H9 (cell line): ENCODE results near the gene LRP2. TPM values are rescaled to one million over a fixed set of nuclear protein-coding genes. Genes with fewer than 3 reads are reported as not detected.

Experiments
- DNase-seq: peaks from one replicate; pipeline ENCODE4 v3.0.0-alpha.2; 2017
- H2AFZ ChIP-seq: one replicate; pipeline ENCODE4 v1.6.1; 2013; ENCODE audit warnings: mild to moderate bottlenecking, low read length, control low read depth, moderate library complexity
- H2AK5ac ChIP-seq: 2 replicates; pipeline ENCODE4 v1.6.1; 2013; ENCODE audit warnings: low read length, control low read depth, mixed read lengths; ENCODE audit not compliant: insufficient read length
- H2BK120ac ChIP-seq: one replicate; pipeline ENCODE4 v1.6.1; 2013; ENCODE audit warnings: low read depth, mild to moderate bottlenecking, low read length, control low read depth, inconsistent platforms; ENCODE audit not compliant: poor library complexity, severe bottlenecking
- H2BK12ac ChIP-seq: 2 replicates; pipeline ENCODE4 v1.6.1; 2013; ENCODE audit warnings: low read length, control low read depth, mixed read lengths, low read depth; ENCODE audit not compliant: insufficient read length
- H2BK15ac ChIP-seq: 2 replicates; pipeline ENCODE4 v1.6.1; 2013; ENCODE audit warnings: low read depth, low read length, control low read depth
- H2BK20ac ChIP-seq: one replicate; pipeline ENCODE4 v1.6.1; 2013; ENCODE audit warnings: low read depth, mild to moderate bottlenecking, low read length, control low read depth, inconsistent platforms; ENCODE audit not compliant: poor library complexity, severe bottlenecking
- H2BK5ac ChIP-seq: 2 replicates; pipeline ENCODE4 v1.6.1; 2013; ENCODE audit warnings: low read length, control low read depth, mixed read lengths; ENCODE audit not compliant: insufficient read length
- H3K14ac ChIP-seq: 2 replicates; pipeline ENCODE4 v1.6.1; 2013; ENCODE audit warnings: low read length, control low read depth; ENCODE audit not compliant: insufficient read depth
- H3K18ac ChIP-seq: 2 replicates; pipeline ENCODE4 v1.6.1; 2013; ENCODE audit warnings: low read depth, mild to moderate bottlenecking, mixed read lengths, low read length, control low read depth; ENCODE audit not compliant: insufficient read length
- H3K23ac ChIP-seq: 2 replicates; pipeline ENCODE4 v1.6.1; 2013; ENCODE audit warnings: low read length, control low read depth, mixed read lengths, low read depth; ENCODE audit not compliant: insufficient read length
- H3K23me2 ChIP-seq: 2 replicates; pipeline ENCODE4 v1.6.1; 2013; ENCODE audit warnings: low read depth, mild to moderate bottlenecking, mixed read lengths, low read length, control low read depth; ENCODE audit not compliant: insufficient read length, poor library complexity, severe bottlenecking
- H3K27ac ChIP-seq: 2 replicates; pipeline ENCODE4 v1.5.1; 2013; ENCODE audit warnings: low read length, control low read depth, mixed read lengths, low read depth; ENCODE audit not compliant: insufficient read length
- H3K27me3 ChIP-seq: 2 replicates; pipeline ENCODE4 v1.6.1; 2013; ENCODE audit warnings: low read length, control low read depth, inconsistent platforms; ENCODE audit not compliant: insufficient read depth
- H3K4ac ChIP-seq: 2 replicates; pipeline ENCODE4 v1.6.1; 2013; ENCODE audit warnings: low read depth, mild to moderate bottlenecking, control low read depth, inconsistent platforms, low read length, moderate library complexity
- H3K4me1 ChIP-seq: 2 replicates; pipeline ENCODE4 v1.6.1; 2013; ENCODE audit warnings: low read length, control low read depth, inconsistent platforms; ENCODE audit not compliant: insufficient read depth
- H3K4me2 ChIP-seq: 2 replicates; pipeline ENCODE4 v1.6.1; 2013; ENCODE audit warnings: low read length, control low read depth, mixed read lengths; ENCODE audit not compliant: insufficient read length, insufficient read depth
- H3K56ac ChIP-seq: 2 replicates; pipeline ENCODE4 v1.6.1; 2013; ENCODE audit warnings: low read depth, mild to moderate bottlenecking, mixed read lengths, low read length, control low read depth; ENCODE audit not compliant: insufficient read length
- H3K79me1 ChIP-seq: 2 replicates; pipeline ENCODE4 v1.6.1; 2013; ENCODE audit warnings: low read depth, mild to moderate bottlenecking, moderate library complexity, low read length, control low read depth, inconsistent platforms; ENCODE audit not compliant: insufficient read depth, poor library complexity, severe bottlenecking
- H3K79me2 ChIP-seq: 2 replicates; pipeline ENCODE4 v1.6.1; 2013; ENCODE audit warnings: low read length, control low read depth, inconsistent platforms; ENCODE audit not compliant: insufficient read depth
- H3K9ac ChIP-seq: 2 replicates; pipeline ENCODE4 v1.6.1; 2013; ENCODE audit warnings: low read length, control low read depth, mixed read lengths; ENCODE audit not compliant: insufficient read length; ENCODE audit errors: extremely low read depth
- H3K9me3 ChIP-seq: one replicate; pipeline ENCODE4 v1.6.1; 2013; ENCODE audit warnings: low read depth, low read length, inconsistent platforms; ENCODE audit not compliant: control insufficient read depth
- H3T11ph ChIP-seq: one replicate; pipeline ENCODE4 v1.6.1; 2013; ENCODE audit warnings: mild to moderate bottlenecking, low read length, control low read depth, inconsistent platforms
- H4K20me1 ChIP-seq: one replicate; pipeline ENCODE4 v1.6.1; 2013; ENCODE audit not compliant: control insufficient read depth, insufficient read length, insufficient read depth
- H4K5ac ChIP-seq: 2 replicates; pipeline ENCODE4 v1.6.1; 2013; ENCODE audit warnings: low read depth, mild to moderate bottlenecking, mixed read lengths, low read length, control low read depth; ENCODE audit not compliant: insufficient read length
- H4K8ac ChIP-seq: replicated peaks from 2 replicates; pipeline ENCODE4 v1.6.1; 2013; ENCODE audit warnings: low read length, control low read depth, mixed read lengths, low read depth; ENCODE audit not compliant: insufficient read length
- H4K91ac ChIP-seq: 2 replicates; pipeline ENCODE4 v1.6.1; 2013; ENCODE audit warnings: low read depth, mild to moderate bottlenecking, moderate library complexity, mixed read lengths, low read length, control low read depth; ENCODE audit not compliant: insufficient read length
- H3K27ac Mint-ChIP-seq, 3 experiments: 2 replicates in 2 of 3; 3 replicates in 1 of 3; pipeline ENCODE4 v1.8.0; 2020 to 2021; ENCODE audit warnings: mixed read lengths in 3 of 3, mild to moderate bottlenecking in 1 of 3, moderate library complexity in 1 of 3
- H3K27me3 Mint-ChIP-seq: 2 replicates; pipeline ENCODE4 v1.8.0; 2021; ENCODE audit warnings: low read depth, mild to moderate bottlenecking, moderate library complexity, mixed read lengths
- H3K36me3 Mint-ChIP-seq, 3 experiments: 2 replicates in 2 of 3; 3 replicates in 1 of 3; pipeline ENCODE4 v1.8.0; 2020 to 2021; ENCODE audit warnings: low read depth in 3 of 3, mixed read lengths in 3 of 3; ENCODE audit not compliant: insufficient read depth in 1 of 3
- H3K4me1 Mint-ChIP-seq, 2 experiments: 2 replicates each; pipeline ENCODE4 v1.8.0; 2020; ENCODE audit warnings: mixed read lengths in 2 of 2
- H3K4me3 Mint-ChIP-seq, 2 experiments: 2 replicates in 1 of 2; 3 replicates in 1 of 2; pipeline ENCODE4 v1.8.0; 2020 to 2021; ENCODE audit warnings: mild to moderate bottlenecking in 2 of 2, mixed read lengths in 2 of 2, moderate library complexity in 1 of 2
- H3K9me3 Mint-ChIP-seq, 2 experiments: 2 replicates in 1 of 2; 3 replicates in 1 of 2; pipeline ENCODE4 v1.8.0; 2020; ENCODE audit warnings: mild to moderate bottlenecking in 2 of 2, mixed read lengths in 2 of 2, moderate library complexity in 1 of 2
- WGBS: extraction: QIAGEN DNeasy Blood & Tissue Kit; methylation state at CpG from one replicate; pipeline ENCODE4 v1.1.7; 2013; ENCODE audit warnings: missing lambda C conversion rate, low lambda C conversion rate, mixed read lengths; ENCODE audit not compliant: insufficient read length; ENCODE audit errors: extremely low coverage; 5-methylcytosine and 5-hydroxymethylcytosine counted together
- total RNA-seq: library from RNA; stranded (reverse); gene quantifications from 2 replicates; pipeline ENCODE4 v1.2.1, GENCODE V29; 2021
- TF ChIP-seq, protein P1 (sequence below): fragments of 200-600 bp; sonication (generic); conservative IDR thresholded peaks from 3 replicates; pipeline ENCODE4 v1.8.0; 2021; ENCODE audit warnings: antibody characterized with exemption, mild to moderate bottlenecking

The LRP2 gene
- total RNA-seq, 1 experiment from 2014 or later: 1.4 TPM

DNA sequence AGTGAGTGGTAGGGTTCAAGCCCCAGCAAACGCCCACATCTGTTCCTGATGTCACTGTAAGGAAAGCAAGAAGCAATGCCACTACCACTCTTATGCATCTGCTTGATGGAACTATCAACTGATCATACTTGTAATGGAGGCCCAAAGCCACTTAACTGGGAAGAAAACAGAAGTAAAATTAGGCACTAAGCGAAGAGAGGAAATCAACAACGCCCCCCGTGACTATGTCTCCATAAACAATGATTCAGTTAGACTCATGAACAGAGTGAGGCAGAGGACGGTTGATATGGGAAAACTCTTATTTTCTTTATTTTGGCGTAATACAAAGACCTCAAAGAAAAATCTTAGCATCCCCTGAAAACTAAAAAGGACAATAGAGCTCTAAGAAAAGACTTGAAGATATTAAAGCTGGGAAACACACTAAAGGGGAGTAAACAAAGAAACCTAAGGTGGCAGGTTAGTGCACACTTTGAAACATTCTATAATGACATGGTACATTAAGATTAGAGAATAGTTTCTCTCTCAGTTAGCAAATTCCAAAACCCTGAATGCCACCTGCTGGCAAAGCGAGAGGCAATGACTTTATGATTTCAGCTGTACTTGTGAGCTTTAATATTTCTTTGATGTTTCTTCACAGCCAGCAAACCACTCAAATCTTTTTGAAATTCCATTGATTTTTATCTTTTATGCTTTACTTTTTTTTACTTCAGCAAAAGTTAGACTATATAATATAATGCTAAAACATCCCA, 86.5 kb downstream of the LRP2 start:
- H2BK5ac ChIP-seq: no peak overlapping the region

More for the DNA sequence above, 86.5 kb downstream of the LRP2 start:
- H3K9me3 ChIP-seq: no peaks in the 10 kb centered on the region
- no peak overlapping the region for H2AFZ ChIP-seq
- no peak overlapping the region for H4K8ac ChIP-seq
- H2AK5ac ChIP-seq: no peak overlapping the region
- no peak overlapping the region for H2BK120ac ChIP-seq
- no peaks in the 10 kb centered on the region for H3K27me3 ChIP-seq
- H3K23me2 ChIP-seq: no peaks in the 10 kb centered on the region
- no peaks in the 10 kb centered on the region for H3K36me3 Mint-ChIP-seq
- H2BK15ac ChIP-seq: no peak overlapping the region
- DNase-seq: no peak
- H3K4me2 ChIP-seq: no peak overlapping the region
- H3K56ac ChIP-seq: no peak overlapping the region
- H3T11ph ChIP-seq: no peak overlapping the region
- no peaks in the 10 kb centered on the region for H3K4me1 Mint-ChIP-seq
- no peak overlapping the region for H3K27ac ChIP-seq
- H4K5ac ChIP-seq: no peak overlapping the region
- H3K9me3 Mint-ChIP-seq: no peaks in the 10 kb centered on the region
- no CpG with 5 or more reads among the region's 7 CpGs for WGBS
- H2BK20ac ChIP-seq: peak overlapping the region; percentile 64
- no peaks in the 10 kb centered on the region for H4K20me1 ChIP-seq
- no peak overlapping the region for H3K27ac Mint-ChIP-seq
- H3K23ac ChIP-seq: no peak overlapping the region
- no peak overlapping the region for H3K14ac ChIP-seq
- no peaks in the 10 kb centered on the region for H3K4me1 ChIP-seq
- H3K18ac ChIP-seq: no peak overlapping the region
- no peak overlapping the region for H3K4ac ChIP-seq
- no peak overlapping the region for H3K4me3 Mint-ChIP-seq
- no peak overlapping the region for H2BK12ac ChIP-seq
- no peak overlapping the region for H4K91ac ChIP-seq
- H3K79me2 ChIP-seq: no peaks in the 10 kb centered on the region
- H3K27me3 Mint-ChIP-seq: peaks cover 2% of the 10 kb centered on the region; the same call in 1 of the 2 replicates
- H3K9ac ChIP-seq: no peak overlapping the region
- H3K79me1 ChIP-seq: no peaks in the 10 kb centered on the region
- TF ChIP-seq, protein P1, sequence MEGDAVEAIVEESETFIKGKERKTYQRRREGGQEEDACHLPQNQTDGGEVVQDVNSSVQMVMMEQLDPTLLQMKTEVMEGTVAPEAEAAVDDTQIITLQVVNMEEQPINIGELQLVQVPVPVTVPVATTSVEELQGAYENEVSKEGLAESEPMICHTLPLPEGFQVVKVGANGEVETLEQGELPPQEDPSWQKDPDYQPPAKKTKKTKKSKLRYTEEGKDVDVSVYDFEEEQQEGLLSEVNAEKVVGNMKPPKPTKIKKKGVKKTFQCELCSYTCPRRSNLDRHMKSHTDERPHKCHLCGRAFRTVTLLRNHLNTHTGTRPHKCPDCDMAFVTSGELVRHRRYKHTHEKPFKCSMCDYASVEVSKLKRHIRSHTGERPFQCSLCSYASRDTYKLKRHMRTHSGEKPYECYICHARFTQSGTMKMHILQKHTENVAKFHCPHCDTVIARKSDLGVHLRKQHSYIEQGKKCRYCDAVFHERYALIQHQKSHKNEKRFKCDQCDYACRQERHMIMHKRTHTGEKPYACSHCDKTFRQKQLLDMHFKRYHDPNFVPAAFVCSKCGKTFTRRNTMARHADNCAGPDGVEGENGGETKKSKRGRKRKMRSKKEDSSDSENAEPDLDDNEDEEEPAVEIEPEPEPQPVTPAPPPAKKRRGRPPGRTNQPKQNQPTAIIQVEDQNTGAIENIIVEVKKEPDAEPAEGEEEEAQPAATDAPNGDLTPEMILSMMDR: no peak
